ENCODE results near the gene HOXD9. TPM values are rescaled to one million over a fixed set of nuclear protein-coding genes. Genes with fewer than 3 reads are reported as not detected.

The HOXD9 gene
- total RNA-seq, 1 experiment from 2014 or later = not detected

- H3K4me1 Mint-ChIP-seq = peaks cover 15 to 21% of the 10 kb centered on the region in 2 experiments
- H4K8ac ChIP-seq (replicated peaks; ENCODE audit: insufficient read length, low read depth, low read length) = no peak overlapping the region
- H2BK20ac ChIP-seq (ENCODE audit: low read depth, low read length, poor library complexity, severe bottlenecking) = no peak overlapping the region
- H2BK12ac ChIP-seq (ENCODE audit: insufficient read length, low read depth, low read length) = no peak overlapping the region
- H3K27me3 Mint-ChIP-seq (ENCODE audit: low read depth) = peaks cover 98% of the 10 kb centered on the region
- no peak overlapping the region for H3T11ph ChIP-seq (ENCODE audit: low read length)
- H3K27ac Mint-ChIP-seq = no peak overlapping the region
- DNase-seq = no peak
- H3K4me2 ChIP-seq (ENCODE audit: insufficient read depth, insufficient read length, low read length) = no peak overlapping the region
- peaks cover 4 to 13% of the 10 kb centered on the region in 2 experiments; a peak in 4 of 5 replicates for H3K9me3 Mint-ChIP-seq
- H2BK120ac ChIP-seq (ENCODE audit: low read depth, low read length, poor library complexity, severe bottlenecking) = no peak overlapping the region
- H3K23ac ChIP-seq (ENCODE audit: insufficient read length, low read depth, low read length) = no peak overlapping the region
- TF ChIP-seq CTCF (conservative IDR thresholded peaks at IDR 0.05) = no peak
- no peak overlapping the region for H2AK5ac ChIP-seq (ENCODE audit: insufficient read length, low read length)
- no CpG with 5 or more reads among the region's 4 CpGs for WGBS (ENCODE audit: extremely low coverage, insufficient read length, low lambda C conversion rate)
- no peak overlapping the region for H3K56ac ChIP-seq (ENCODE audit: insufficient read length, low read depth, low read length)
- H3K9me3 ChIP-seq (ENCODE audit: control insufficient read depth, low read depth, low read length) = no peaks in the 10 kb centered on the region
- H3K79me2 ChIP-seq (ENCODE audit: insufficient read depth, low read length) = no peaks in the 10 kb centered on the region
- H3K14ac ChIP-seq (ENCODE audit: insufficient read depth, low read length) = no peak overlapping the region
- no peak overlapping the region for H2BK15ac ChIP-seq (ENCODE audit: low read depth, low read length)
- H4K5ac ChIP-seq (ENCODE audit: insufficient read length, low read depth, low read length) = no peak overlapping the region
- peaks cover 8% of the 10 kb centered on the region for H3K23me2 ChIP-seq (ENCODE audit: insufficient read length, low read depth, low read length, poor library complexity, severe bottlenecking)
- no peak overlapping the region for H3K4ac ChIP-seq (ENCODE audit: low read depth, low read length)
- no peak overlapping the region for H4K91ac ChIP-seq (ENCODE audit: insufficient read length, low read depth, low read length)
- no peak overlapping the region for H3K27ac ChIP-seq (ENCODE audit: insufficient read length, low read depth, low read length)
- H3K27me3 ChIP-seq (ENCODE audit: insufficient read depth, low read length) = peaks cover 90% of the 10 kb centered on the region
- H3K36me3 Mint-ChIP-seq (ENCODE audit: insufficient read depth in 1 of 3, low read depth in 3 of 3) = no peaks in the 10 kb centered on the region; a peak in 1 of 7 replicates
- H4K20me1 ChIP-seq (ENCODE audit: control insufficient read depth, insufficient read depth, insufficient read length) = no peaks in the 10 kb centered on the region
- H3K9ac ChIP-seq (ENCODE audit: extremely low read depth, insufficient read length, low read length) = no peak overlapping the region
- no peak overlapping the region for H3K4me3 Mint-ChIP-seq
- no peak overlapping the region for H2BK5ac ChIP-seq (ENCODE audit: insufficient read length, low read length)
- H2AFZ ChIP-seq (ENCODE audit: low read length) = no peak overlapping the region
- no peak overlapping the region for H3K18ac ChIP-seq (ENCODE audit: insufficient read length, low read depth, low read length)
- no peaks in the 10 kb centered on the region for H3K79me1 ChIP-seq (ENCODE audit: insufficient read depth, low read depth, low read length, poor library complexity, severe bottlenecking)
- no peaks in the 10 kb centered on the region; the same call in 1 of the 2 replicates for H3K4me1 ChIP-seq (ENCODE audit: insufficient read depth, low read length)
Measured at GRCh38 chr2:176131848-176132158, 9.3 kb downstream of the HOXD9 start.

All from H9 (cell line).